Stimulated activated CD8-positive, alpha-beta memory T cell treated with anti-CD3 and anti-CD28 coated beads, Interleukin-4, amount 100 ng/mL, for 1 hour (primary cell): Measurements from ENCODE around the gene MVB12B.

Source experiments
- DNase-seq, 2 donors: peaks; one replicate each; pipeline ENCODE4 v3.0.0-alpha.2; 2020; ENCODE audit warnings: low read depth in 2 of 2, low spot score in 1 of 2

The MVB12B gene

DNA sequence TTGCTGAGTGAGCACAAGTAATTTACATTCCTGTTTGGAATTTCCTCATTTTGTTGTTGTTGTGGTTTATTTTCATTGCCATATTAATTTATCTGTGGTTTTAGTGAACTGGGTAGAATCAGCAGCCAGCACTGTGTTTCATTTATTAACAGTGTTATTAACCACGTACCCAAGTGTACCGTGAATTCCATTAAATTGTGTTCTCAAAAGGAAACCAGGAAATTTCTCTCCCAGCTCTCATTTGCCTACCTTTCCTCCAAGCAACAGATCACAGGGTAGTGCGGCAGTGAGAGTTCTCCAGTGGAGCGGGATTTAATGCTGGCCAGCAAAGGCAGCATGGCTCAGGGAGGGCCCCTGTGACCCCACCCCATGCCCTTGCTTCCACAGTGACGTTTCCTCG is 54.6 kb downstream of the MVB12B start:
- no peak for DNase-seq

DNA sequence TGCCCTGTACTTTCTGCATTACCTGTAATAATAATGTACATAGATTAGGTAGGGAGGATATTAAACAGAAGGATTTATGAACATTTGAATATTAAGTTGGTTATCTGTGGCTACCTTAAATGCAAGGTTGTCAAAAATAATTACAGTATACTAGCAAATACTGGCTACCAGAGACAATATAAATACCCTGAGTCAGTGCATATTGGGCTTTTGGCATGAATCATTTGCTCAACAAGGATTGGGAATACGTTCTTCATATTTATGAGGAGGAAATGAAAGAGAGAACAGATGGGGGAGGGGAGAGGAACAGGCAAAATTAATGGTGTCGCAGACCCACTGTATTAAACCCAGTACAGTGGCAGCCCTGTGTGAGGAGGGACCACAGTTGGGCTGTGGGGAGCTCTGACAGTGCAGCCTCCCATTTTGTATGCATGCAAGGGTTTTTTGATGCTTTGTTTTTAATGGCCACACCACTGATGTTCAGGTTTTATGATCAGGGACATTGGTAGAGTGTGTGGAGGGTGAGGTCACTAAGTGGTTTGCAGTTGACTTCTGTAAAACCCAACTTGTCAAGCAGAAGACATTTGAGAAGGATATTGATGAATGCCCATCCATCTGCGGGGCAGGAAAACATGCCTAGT is 56.9 kb downstream of the MVB12B start:
- no peak for DNase-seq

DNA sequence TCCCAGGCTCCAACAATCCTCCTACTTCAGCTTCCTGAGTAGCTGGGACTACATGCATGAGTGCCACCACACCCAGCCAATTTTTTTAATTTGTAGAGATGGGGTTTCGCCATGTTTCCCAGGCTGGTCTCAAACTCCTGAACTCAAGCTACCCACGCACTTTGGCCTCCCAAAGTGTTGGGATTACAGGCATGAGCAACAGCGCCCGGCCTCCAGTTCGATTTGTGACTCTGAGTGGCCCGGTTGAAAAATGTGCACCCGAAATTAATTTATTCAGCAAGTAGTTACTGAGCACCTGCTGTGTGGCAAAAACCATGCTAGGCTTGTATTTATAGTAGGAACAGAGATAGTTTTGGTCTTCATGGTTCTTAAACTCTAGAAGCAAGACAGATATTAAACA is 58.3 kb downstream of the MVB12B start:
- DNase-seq, result no peak

DNA sequence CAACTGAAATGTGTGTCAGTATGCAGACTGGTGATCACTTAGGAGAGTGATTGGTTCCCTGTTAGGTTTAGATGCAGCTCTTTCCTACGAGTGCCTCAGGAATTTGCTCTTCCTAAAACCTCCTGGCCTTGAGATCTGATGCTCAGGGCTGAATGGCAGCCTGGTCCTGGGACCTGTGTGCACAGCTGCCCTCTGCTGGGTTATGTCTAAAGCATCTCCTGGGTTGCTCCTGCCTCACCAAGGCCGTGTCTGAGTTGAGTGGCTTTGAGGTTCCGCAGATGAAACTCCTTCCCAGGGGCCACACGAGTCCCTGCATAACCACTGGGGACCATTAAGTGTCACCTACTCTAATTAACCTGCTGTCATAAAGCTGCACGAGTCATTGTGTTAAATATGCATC is 59.5 kb downstream of the MVB12B start:
- no peak for DNase-seq

DNA sequence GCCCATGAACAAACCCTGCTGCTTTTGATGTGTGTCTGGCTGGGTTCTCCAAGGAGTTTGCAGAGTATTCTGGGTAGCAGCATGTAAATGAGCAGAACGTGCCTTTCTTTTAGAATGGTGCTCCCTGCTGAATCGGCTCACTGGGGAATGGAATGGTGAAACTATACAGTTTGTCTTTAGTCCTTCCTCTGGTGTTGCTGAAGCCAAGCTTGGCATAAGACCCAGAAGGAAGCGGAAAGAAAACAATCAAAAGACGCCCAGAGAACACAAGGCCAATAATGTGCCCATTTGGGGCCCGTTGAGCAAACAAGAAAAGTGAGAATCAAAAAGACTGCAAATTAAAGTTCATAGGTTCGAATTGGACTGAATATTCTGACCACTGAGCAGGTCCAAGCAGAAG is 60.1 kb downstream of the MVB12B start:
- DNase-seq, result no peak

DNA sequence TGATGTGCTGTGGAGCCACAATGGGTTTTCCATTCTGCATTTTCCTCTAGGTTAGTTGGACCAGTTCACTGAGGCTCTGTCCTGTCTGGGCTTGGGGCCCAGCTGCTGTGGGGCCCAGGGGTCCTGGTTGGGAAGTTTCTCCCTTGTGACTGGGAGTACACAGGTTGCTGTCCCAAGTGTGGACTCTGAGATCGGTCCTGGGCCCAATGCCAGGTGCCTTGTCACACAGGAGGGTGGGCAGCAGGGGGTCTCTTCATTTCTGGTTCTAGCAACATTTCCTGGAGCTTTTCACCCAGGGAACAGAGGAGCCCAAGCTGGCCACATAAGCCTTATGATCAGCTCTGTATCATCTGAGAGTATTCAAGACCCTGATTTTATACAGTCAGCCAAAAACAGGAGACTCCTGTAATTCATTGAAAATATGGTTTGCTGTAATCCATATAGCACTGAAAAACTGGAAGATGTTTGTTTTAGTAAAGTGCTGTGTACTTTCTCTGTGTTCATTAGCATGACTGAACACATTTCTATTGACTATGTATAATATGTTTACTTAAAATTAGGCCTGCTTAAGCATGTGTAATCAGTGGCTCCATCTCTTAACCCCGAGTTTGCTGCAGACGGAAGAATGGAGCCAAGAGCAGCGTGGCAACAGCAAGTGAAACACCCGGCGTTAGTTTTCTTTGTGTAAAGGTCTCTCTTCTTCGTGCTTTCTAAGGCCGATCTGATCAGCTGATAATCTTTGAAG is 62.5 kb downstream of the MVB12B start:
- no peak for DNase-seq

DNA sequence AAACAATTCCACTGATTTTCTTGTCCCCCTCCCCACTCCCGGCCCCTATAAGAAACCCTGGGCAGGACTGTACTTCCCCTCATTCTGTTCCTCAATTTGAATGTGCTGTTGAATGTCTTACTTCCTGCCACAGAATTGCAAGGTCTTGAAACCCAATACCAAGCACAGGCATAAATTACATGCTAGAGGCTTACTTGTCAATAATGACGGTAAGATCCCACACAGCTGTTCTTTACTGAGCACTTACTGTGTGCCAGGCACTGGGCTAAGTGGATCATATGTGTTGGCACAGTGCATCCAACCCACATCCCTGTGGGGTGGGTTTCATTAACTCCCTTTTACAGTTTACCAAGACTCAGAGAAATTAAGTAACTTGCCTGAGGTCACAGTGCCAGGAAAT is 63.4 kb downstream of the MVB12B start:
- no peak for DNase-seq

DNA sequence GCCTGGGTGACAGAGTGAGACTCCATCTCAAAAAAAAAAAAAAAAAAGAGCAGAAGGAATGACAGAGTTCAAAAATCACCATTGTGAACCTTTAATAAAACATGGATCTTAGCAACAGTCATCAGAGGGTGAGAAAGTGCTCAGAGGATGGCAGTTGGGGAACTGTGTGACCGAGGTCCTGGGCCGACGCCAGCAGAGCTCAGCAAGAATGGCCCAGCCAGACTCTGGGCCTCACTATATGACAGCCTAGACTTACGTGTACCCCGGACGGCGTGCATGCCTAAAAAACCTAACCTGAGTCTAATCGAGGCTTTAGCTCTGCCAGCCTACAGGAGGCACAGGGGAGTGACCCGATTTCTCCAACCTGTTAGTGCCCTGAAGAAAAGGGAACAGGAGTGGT is 64.3 kb downstream of the MVB12B start:
- no peak for DNase-seq

DNA sequence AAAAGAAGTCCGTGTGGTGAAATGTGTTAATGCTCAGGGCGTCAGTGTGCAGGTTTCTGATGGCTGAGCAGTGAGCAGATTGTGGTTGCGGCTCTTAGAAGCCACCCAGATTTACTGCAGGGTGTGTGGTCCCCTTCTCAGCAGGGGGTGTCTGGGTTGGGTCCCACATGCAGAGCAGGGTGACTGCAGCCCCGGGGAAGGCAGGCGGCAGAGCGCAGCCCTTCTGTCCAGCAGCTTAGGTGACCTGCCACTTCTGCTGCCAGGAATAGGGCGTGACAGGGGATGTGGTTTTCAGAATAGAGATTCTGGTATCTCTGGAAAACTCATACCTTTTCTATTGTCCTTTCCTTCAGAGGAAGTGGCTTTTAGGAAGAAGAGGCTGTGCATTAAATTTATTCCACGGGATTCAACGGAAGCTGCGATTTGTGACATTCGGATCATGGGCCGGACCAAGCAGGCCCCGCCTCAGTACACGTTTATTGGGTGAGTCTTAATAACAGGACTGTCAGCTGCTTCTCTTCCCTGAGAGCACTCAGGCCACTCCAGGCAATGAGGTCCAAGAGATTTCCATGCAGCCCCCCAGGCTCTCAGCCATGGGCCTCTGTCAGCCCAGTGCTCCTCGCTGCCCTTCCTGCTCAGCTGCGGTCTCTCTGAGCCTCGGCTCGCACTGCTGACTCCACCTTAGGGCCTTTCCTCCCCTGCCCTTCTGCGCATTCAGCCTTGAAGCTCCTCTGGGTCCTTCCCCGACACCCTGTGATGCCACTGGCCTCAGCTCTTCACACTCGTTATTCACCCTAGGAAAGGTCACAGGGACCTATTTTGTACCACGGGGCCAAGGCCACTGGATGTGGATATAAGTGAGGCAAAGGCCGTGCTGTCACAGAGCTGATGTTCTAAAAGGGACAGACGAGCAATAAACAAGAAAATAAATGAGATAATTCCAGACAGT is 65.4 kb downstream of the MVB12B start:
- no peak for DNase-seq

DNA sequence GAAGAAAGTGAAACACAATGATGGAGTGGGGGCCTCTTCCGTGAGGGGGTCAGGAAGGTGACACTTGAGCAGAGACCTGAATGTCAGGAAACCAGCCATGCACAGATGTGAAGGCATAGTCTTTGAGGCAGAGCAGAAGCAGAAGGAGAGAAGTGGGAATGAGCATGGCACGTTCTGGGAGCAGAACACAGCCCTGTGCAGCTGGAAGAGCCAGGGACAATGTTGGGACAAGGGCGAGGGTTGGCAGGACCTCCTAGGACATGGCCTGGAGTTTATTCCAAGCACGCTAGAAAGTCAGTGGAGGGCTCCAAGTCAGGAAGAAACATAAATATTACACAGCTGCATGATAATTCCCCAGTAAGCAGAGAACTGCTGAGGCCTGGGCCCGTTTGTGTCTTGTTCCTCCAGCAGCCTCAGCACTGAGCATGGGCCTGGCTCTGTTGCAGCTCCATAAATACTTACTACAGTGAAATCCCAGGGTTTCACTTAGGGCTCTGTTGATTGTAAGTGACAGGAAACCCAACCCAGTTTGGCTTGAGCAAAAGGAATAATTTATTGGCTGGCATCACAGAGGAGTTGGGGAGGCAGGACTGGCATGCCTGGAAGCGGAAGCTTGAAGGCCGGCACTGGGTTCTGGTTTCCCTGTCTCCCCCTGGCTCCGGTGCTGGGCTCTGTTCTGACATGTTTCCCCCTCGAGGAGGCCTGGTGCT is 66.2 kb downstream of the MVB12B start:
- DNase-seq, result no peak

DNA sequence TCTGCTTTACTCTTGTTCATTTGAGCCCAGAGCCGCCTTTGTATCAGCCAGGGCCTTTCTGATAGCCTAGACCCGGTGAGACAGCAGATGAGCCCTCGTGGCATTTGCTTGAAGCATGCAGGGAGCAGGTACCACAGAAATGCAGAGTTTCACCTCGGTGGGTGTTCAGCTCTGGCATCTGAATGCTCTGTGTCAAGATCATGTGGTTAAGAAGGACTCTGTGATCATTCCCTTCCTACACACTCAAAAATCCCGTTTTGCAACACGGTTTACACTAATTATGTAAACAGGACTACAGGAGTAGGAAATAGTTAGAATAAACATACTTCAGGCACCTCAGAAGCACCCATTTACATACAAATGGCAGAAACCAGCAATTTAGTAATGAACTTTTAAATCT is 67.2 kb downstream of the MVB12B start:
- DNase-seq, result no peak

DNA sequence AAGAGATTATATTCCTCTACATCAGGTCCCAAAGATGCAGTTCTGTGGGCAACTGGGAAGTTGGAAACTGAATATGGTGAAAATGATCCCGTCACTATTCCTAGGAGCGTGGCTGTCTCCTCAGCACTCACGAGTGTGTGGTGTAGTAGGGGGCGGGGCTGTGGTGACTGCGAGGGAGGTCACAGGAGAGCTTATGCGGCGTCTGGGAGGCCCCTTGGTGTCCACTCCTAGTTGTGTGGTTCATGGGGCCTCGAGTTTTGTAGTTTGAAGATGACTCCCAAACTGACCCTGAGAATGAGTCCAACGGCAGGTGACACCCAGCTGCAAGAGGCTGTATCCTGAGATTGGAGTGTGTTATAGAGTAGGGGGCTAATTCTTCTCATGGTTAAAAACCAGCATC is 68.2 kb downstream of the MVB12B start:
- no peak for DNase-seq

DNA sequence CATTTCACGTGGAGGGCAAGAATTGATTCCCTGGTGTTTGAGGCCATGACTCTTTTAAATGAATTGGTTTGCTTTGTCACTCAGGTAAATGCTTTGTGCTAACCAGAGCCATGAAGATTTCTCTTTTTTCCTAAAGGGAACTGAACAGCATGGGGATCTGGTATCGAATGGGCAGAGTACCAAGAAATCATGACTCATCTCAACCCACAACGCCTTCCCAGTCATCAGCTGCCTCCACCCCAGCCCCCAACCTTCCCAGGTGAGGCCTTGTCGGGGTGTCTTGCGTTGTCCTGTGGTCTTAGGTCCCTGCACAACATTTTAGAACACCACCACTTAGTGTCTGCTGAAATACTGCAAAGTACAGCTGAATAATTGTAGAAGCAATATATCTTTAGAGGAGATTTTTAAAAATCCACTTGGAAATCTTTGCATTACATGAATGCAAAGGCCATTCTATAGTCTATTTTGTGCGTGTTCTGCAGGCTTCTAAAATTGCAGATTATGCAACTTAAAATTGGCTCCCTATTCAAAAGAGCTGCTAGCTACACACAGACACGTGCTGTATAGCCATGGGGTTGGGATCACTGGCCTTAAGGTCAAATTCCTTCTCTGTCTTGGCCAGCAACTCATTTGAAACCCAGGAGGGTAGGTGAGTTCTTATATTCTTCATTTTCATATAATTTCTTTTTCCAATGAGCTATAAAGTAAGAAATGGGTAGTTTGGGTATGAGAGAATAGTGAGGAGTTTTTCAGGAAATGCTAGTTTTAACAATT is 69.0 kb downstream of the MVB12B start:
- no peak for DNase-seq

DNA sequence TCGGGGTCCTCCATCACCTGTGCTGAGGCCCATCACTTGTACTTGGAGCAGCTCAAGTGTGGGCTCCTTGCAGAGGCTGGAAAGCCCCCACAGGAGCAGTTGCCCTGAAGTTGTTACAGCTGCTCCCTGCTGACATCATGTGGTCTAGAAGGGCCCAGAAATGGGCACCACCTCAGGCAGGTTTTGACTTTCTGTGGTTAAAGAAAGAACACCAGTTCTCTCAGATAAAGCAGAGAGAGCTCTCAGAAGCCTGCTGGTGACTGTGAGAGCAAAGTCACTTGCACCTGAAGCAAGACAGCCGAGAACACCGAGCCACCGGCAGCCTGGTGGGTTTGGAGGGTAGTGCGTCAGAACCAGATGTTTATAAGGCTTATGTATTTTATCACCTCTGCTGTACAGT is 70.4 kb downstream of the MVB12B start:
- peak; percentile 17 to 58 for DNase-seq

DNA sequence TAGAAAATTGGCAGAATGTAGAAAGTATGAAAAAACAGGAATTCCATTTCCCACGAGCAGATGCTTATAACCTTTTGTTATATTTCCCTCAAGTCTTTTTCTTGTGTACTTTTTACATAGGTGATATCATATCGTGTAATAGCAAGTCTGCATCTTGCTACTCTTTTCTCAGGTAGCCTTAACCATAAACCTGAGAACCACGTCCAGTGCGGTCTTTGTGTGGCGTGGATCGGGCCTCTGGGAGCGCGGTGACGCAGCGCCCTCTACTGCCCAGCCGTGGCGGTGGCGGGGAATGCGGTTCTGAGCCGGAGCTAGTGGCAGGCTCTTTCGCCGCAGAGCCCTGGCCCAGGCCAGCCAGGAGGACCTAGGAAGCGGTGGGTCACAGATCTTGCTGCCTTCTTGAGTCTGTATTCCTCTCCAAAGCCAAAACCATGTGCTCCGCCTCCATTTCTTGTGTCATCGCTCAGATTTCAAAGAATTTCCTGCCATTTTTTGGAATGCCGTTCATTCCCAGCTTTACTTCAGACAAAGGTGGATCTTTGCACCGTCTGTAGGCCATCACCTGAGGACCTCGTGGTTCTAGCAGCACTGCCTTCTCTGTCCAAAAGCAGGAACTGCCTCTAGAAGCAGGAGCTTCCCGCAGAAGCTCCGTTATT is 71.9 kb downstream of the MVB12B start:
- peak; percentile 42 to 52 for DNase-seq

DNA sequence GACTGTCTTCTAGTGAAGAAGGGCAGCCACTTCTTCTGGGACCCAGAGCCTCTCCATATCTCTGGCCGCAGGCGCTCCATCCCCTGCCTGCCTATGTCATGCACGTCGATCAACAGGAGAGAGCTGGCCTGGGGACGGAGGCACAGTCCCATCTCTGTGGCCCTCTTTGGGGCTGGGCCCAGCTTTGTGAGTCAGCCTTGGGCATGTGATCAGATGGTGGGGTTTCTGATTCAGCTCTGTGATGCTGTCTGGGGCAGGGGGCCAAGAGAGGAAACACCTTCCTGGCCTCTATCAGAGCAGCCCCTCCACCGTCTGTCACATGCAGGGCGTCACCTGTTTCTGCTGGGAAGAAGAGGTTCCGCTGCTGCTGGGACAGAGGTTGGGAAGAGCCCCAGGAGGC is 72.6 kb downstream of the MVB12B start:
- no peak for DNase-seq

DNA sequence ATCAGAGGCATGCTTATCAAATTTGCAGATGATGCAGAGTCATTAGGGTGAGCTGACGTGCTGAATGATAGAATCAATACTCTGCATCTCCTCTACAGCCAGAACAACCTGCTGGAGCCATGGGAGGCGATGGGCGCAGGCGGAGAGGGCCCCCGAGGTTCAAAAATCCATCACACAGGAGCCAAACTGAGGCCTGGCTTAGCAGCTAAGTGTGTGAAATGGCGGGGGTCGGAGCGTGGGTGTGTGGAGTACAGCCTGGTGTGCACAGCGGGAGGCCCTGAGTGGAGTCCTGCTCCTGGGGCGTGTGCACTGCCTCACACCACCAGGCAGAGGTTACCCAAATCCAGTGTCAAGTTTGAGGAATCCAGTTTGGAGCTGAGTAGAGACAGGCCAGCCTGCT is 73.2 kb downstream of the MVB12B start:
- no peak for DNase-seq

DNA sequence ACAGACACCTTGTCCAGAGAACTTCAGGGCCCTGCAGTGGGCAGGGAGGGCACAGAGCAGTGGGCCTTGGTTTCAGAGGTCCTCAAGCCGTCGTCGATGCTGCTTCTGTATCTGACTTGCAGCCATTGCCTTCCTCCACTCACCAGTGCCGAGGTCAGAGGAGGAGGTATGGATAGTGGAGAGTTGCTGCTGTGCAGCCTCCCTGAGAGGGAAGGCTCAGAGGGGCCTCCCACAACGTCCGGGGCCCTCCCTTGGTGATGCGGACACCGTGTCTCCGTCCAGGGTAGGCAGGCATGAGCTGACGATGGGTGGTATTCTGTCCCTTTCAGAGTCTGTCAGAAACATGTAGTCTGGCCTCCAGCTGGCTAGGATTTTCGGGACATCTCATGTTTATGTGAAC is 73.9 kb downstream of the MVB12B start:
- DNase-seq, result no peak

DNA sequence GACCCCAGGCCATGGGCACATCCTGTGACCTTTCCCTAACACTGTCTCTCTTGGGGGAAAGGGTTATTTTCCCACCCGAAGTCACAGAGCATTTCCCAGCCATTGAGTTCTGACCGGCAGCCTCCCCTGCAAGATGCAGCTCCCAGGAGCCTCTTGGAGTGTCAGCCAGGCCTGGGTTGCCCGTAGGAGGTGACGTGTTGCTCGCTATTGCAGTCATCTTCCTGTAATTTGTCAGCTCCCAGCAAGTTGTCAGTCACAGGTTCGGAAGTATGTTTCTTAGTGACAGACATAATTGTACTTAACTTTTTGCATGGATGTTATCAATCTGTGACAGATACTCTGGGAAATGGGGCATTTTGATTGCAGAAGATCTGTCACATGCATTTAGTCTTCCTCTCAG is 74.5 kb downstream of the MVB12B start:
- no peak for DNase-seq

DNA sequence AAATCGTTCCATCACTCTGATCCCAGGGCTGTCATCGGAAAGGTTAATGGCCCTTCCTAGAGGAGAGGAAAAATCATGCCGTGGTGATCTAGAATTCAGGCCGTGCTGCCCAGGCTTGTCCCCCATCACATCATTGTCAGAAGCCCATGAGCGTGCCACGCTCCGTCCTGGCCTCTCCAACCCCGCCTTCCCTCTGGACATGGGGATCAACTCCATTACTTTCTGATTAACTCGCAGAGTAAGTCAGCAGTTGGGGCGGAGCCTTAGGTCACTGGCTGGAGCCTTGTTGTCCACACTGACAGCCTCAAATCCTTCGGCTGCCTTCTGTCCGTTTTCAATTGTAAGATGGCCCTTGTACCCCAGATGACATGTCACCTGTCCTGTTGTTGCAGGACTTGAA is 75.0 kb downstream of the MVB12B start:
- no peak for DNase-seq
